GM12878 (cell line): ENCODE measurements around the gene MST1. TPM values are rescaled to one million over a fixed set of nuclear protein-coding genes. Genes with fewer than 3 reads are reported as not detected.

Experiments
- ATAC-seq: fragments of 200-7000 bp; cut with Tn5 transposase; 3 replicates; pipeline ENCODE4 v1.9.1; 2020; ENCODE audit warnings: mild to moderate bottlenecking, moderate library complexity
- BruUV-seq: library from RNA; stranded (reverse); fragments of 400-500 nt; replicated peaks from 2 replicates; lab custom pipeline; 2021; lab: Mats Ljungman, UMichigan
- CTCF ChIA-PET: fragments of 300-600 bp; sonication (Branson Sonifier 250); formaldehyde crosslinking; extraction: SDS; loops from one replicate; lab custom pipeline; 2021; ENCODE audit warnings: inconsistent platforms; lab: Yijun Ruan, JAX
- POLR2A ChIA-PET: fragments of 350-600 bp; formaldehyde crosslinking; extraction: SDS; loops from one replicate; lab custom pipeline; 2021; ENCODE audit warnings: inconsistent platforms; lab: Charles Lee
- RAD21 ChIA-PET: fragments of 300-600 bp; sonication (Branson Sonifier 250); formaldehyde crosslinking; loops from one replicate; lab custom pipeline; 2023; ENCODE audit warnings: antibody characterized with exemption; ENCODE audit not compliant: unreplicated experiment; lab: Charles Lee
- SMC1A ChIA-PET: fragments of 300-600 bp; sonication (Branson Sonifier 250); formaldehyde crosslinking; loops from one replicate; lab custom pipeline; 2023; ENCODE audit not compliant: unreplicated experiment, uncharacterized antibody; lab: Charles Lee
- DNase-seq: peaks from one replicate; pipeline ENCODE4 v3.0.0-alpha.2; 2011; ENCODE audit warnings: low read depth, low spot score
- FAIRE-seq: peaks from 3 replicates; lab custom pipeline; 2011; peaks lifted over from hg19 to GRCh38; lab: Jason Lieb, UNC
- H2AFZ ChIP-seq: 2 replicates; pipeline ENCODE4 v1.6.0; 2011; ENCODE audit warnings: low read depth, low read length, control low read depth; ENCODE audit not compliant: control insufficient read depth
- H3K27ac ChIP-seq: 2 replicates; pipeline ENCODE4 v1.5.1; 2011; ENCODE audit warnings: control low read depth; ENCODE audit not compliant: control insufficient read depth, insufficient read depth
- H3K27me3 ChIP-seq, 2 experiments: replicated peaks in 1 of 2; 2 replicates each; pipeline versions ENCODE4 v1.6.0 to v1.6.1; 2011; ENCODE audit warnings: low read length in 1 of 2; ENCODE audit not compliant: control insufficient read depth in 2 of 2, insufficient read depth in 2 of 2
- H3K36me3 ChIP-seq, 2 experiments: 2 replicates each; pipeline ENCODE4 v1.5.1; 2011; ENCODE audit warnings: low read length in 1 of 2; ENCODE audit not compliant: control insufficient read depth in 2 of 2, insufficient read depth in 2 of 2
- H3K4me1 ChIP-seq: 2 replicates; pipeline ENCODE4 v1.6.1; 2011; ENCODE audit warnings: mild to moderate bottlenecking, low read length, moderate library complexity, mixed read lengths; ENCODE audit not compliant: control insufficient read depth, insufficient read depth
- H3K4me2 ChIP-seq: 2 replicates; pipeline ENCODE4 v1.6.0; 2011; ENCODE audit warnings: control low read depth; ENCODE audit not compliant: control insufficient read depth, insufficient read depth
- H3K4me3 ChIP-seq: fragments of 200-600 bp; sonication (generic); 2 replicates; pipeline ENCODE4 v1.5.1; 2016
- H3K79me2 ChIP-seq: 2 replicates; pipeline ENCODE4 v1.6.0; 2011; ENCODE audit warnings: low read length; ENCODE audit not compliant: control insufficient read depth, insufficient read depth
- H3K9ac ChIP-seq: 2 replicates; pipeline ENCODE4 v1.8.0; 2011; ENCODE audit warnings: low read length, control low read depth, mixed read lengths; ENCODE audit not compliant: control insufficient read depth, insufficient read depth
- H3K9me3 ChIP-seq: replicated peaks from 3 replicates; pipeline ENCODE4 v1.5.1; 2011; ENCODE audit warnings: mild to moderate bottlenecking, low read length; ENCODE audit not compliant: control insufficient read depth, insufficient read depth
- H4K20me1 ChIP-seq: 2 replicates; pipeline ENCODE4 v1.6.0; 2011; ENCODE audit not compliant: control insufficient read depth, insufficient read depth
- ATF7 ChIP-seq: fragments of 450-650 bp; IDR thresholded peaks from 2 replicates; pipeline ENCODE4 v1.6.1; 2016; ENCODE audit warnings: low read depth, mild to moderate bottlenecking
- BHLHE40 ChIP-seq, 2 experiments: fragments of 450-650 bp in 1 of 2; IDR thresholded peaks; 2 replicates each; pipeline ENCODE4 v1.6.1; 2011 to 2017; ENCODE audit warnings: low read depth in 2 of 2, borderline replicate concordance in 1 of 2, improper control_type of control experiment in 1 of 2, low read length in 1 of 2, mild to moderate bottlenecking in 1 of 2
- IKZF2 ChIP-seq, 2 experiments: fragments of 450-650 bp; IDR thresholded peaks; 2 replicates each; pipeline ENCODE4 v1.6.1; 2017; ENCODE audit warnings: mild to moderate bottlenecking in 2 of 2, moderate library complexity in 2 of 2
- MEF2B ChIP-seq: fragments of 450-650 bp; IDR thresholded peaks from 2 replicates; pipeline ENCODE4 v1.6.1; 2018; ENCODE audit warnings: mild to moderate bottlenecking, moderate library complexity; ENCODE audit not compliant: partially characterized antibody, poor library complexity, severe bottlenecking
- MYB ChIP-seq: fragments of 150-350 bp; IDR thresholded peaks from 2 replicates; pipeline ENCODE4 v1.6.1; 2014; ENCODE audit warnings: mild to moderate bottlenecking, low read depth, low read length, borderline replicate concordance
- RUNX3 ChIP-seq: IDR thresholded peaks from 2 replicates; pipeline ENCODE4 v1.6.1; 2012; ENCODE audit warnings: low read length, inconsistent platforms
- STAT1 ChIP-seq: fragments of 450-650 bp; conservative IDR thresholded peaks from 2 replicates; pipeline ENCODE4 v1.6.1; 2014; ENCODE audit warnings: antibody characterized with exemption, mild to moderate bottlenecking
- WGBS: methylation state at CpG from one replicate; pipeline ENCODE4 v1.1.6; 2016; ENCODE audit warnings: low lambda C conversion rate; ENCODE audit not compliant: insufficient replicate concordance, insufficient coverage; ENCODE audit errors: missing lambda C conversion rate; 5-methylcytosine and 5-hydroxymethylcytosine counted together
- in situ Hi-C: fragments of 300-500 bp; cut with MboI; formaldehyde crosslinking; loops from 9 replicates; pipeline ENCODE4 v1.14.3; 2018; ENCODE audit warnings: mixed read lengths
- intact Hi-C: fragments of 100-400 bp; cut with micrococcal nuclease; formaldehyde crosslinking; loops from one replicate; pipeline ENCODE4 v1.14.2; 2022; ENCODE audit not compliant: unreplicated experiment
- polyA plus RNA-seq, 11 experiments: library from polyadenylated mRNA; depleted of rRNA in 4 of 11; unstranded in 6 of 11; stranded (reverse) in 5 of 11; fragments of >200 nt; fragmentation: Nextera tagmentation in 4 of 11; fragmentation: Illumina TruSeq in 1 of 11; extraction: Ambion mirVana in 4 of 11; extraction: Trizol in 1 of 11; gene quantifications; 1 replicate in 1 of 11; 2 replicates in 10 of 11; pipeline versions ENCODE4 v1.2.1 to v1.2.3, GENCODE V29; 2011 to 2016; ENCODE audit warnings: inconsistent platforms in 2 of 11, missing spikeins in 2 of 11, low read depth in 1 of 11
- total RNA-seq, 4 experiments: library from RNA; depleted of rRNA in 3 of 4; stranded (reverse); fragments of >200 nt in 3 of 4; fragmentation: Illumina TruSeq in 1 of 4; extraction: Trizol in 1 of 4; gene quantifications; 2 replicates each; pipeline versions ENCODE4 v1.2.1 to v1.2.3, GENCODE V29; 2013 to 2021
- TF ChIP-seq, protein P1 (sequence below): IDR thresholded peaks from 2 replicates; pipeline ENCODE4 v1.6.1; 2011; ENCODE audit warnings: borderline replicate concordance, low read depth, mild to moderate bottlenecking, moderate library complexity, mixed read lengths, low read length; ENCODE audit not compliant: insufficient read depth; ENCODE audit errors: extremely low read length
- TF ChIP-seq, protein P2 (sequence below): IDR thresholded peaks from 2 replicates; pipeline ENCODE4 v1.6.1; 2012; ENCODE audit warnings: low read depth, low read length, improper control_type of control experiment

The MST1 gene
- total and polyA plus RNA-seq, 10 of the 15 experiments (the other 5 are each of a cell fraction or from before 2014, with no cell fraction given): 1.2 to 25.5 (median 4.1) TPM

DNA sequence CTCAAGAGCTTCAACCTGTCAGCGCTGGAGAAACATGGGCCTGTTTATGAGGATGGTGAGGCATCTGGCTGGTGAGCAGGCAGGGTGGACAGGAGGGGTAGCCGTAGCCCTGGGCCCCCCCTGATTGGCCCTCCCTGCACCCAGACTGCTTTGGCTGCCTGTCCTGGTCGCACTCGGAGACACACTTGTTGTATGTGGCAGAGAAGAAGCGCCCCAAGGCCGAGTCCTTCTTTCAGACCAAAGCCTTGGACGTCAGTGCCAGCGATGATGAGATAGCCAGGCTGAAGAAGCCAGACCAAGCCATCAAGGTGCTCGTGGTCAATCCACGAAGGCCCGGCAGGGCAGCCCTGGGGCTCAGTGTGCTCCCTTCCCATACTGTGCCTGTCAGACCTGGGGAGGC, 13.4 kb downstream of the MST1 start:
- no peaks in the 10 kb centered on the region for H3K27me3 ChIP-seq
- no peak overlapping the region for H3K9ac ChIP-seq
- no peak for FAIRE-seq
- ChIA-PET POLR2A (no interaction called here), CTCF (interaction anchor here (0.6 to 3.0 kb wide), 5 partner anchors 13 to 137 kb away, joined by 3 to 15 read pairs (median 3); partner anchors contain the start of genes MST1 and RNF123), RAD21 (interaction anchor here (2.2 kb wide), 1 partner anchor 137 kb away, joined by 8 read pairs; no protein-coding TSS in a partner anchor), SMC1A (no interaction called here)
- H3K4me1 ChIP-seq: peaks cover 10% of the 10 kb centered on the region
- H3K4me2 ChIP-seq: no peak overlapping the region
- ATAC-seq: no peak
- H3K9me3 ChIP-seq: no peaks in the 10 kb centered on the region
- no peaks in the 10 kb centered on the region for H4K20me1 ChIP-seq
- no peak for DNase-seq
- peaks cover 17 to 18% of the 10 kb centered on the region in 2 experiments for H3K36me3 ChIP-seq
- peaks cover 20% of the 10 kb centered on the region for H3K79me2 ChIP-seq
- no peak overlapping the region for H3K4me3 ChIP-seq
- TF ChIP-seq MYB: no peak
- no peak for TF ChIP-seq IKZF2 (IDR thresholded peaks at IDR 0.05)
- TF ChIP-seq RUNX3: no peak
- no peak for TF ChIP-seq ATF7
- no peak for TF ChIP-seq STAT1
- TF ChIP-seq, protein P1, sequence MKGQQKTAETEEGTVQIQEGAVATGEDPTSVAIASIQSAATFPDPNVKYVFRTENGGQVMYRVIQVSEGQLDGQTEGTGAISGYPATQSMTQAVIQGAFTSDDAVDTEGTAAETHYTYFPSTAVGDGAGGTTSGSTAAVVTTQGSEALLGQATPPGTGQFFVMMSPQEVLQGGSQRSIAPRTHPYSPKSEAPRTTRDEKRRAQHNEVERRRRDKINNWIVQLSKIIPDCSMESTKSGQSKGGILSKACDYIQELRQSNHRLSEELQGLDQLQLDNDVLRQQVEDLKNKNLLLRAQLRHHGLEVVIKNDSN: no peak
- TF ChIP-seq, protein P2, sequence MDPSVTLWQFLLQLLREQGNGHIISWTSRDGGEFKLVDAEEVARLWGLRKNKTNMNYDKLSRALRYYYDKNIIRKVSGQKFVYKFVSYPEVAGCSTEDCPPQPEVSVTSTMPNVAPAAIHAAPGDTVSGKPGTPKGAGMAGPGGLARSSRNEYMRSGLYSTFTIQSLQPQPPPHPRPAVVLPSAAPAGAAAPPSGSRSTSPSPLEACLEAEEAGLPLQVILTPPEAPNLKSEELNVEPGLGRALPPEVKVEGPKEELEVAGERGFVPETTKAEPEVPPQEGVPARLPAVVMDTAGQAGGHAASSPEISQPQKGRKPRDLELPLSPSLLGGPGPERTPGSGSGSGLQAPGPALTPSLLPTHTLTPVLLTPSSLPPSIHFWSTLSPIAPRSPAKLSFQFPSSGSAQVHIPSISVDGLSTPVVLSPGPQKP: no peak
- no peak for TF ChIP-seq MEF2B
- TF ChIP-seq BHLHE40 (IDR thresholded peaks at IDR 0.05; ENCODE audit: borderline replicate concordance in 1 of 2, low read depth in 2 of 2, low read length in 1 of 2): no peak
- H2AFZ ChIP-seq: no peak overlapping the region
- in situ Hi-C loops (loop anchor here (10.0 kb wide), 1 partner anchor 141 kb away; no protein-coding TSS in a partner anchor), intact Hi-C loops (loop anchor here (10.0 kb wide), 1 partner anchor 651 kb away; the partner anchor contains the start of genes IMPDH2 and NDUFAF3)
- no peak overlapping the region for H3K27ac ChIP-seq
- WGBS: 89% methylated on average over 11 of the region's 11 CpGs
- BruUV-seq: TSS peak; percentile 56
